Tibial artery (tissue), 4 donors: ENCODE results near the gene PLEKHG2.
A peak's percentile ranks its signal among the peaks of the same experiment; 100 is the strongest.

Source experiments
- DNase-seq, 2 donors: peaks; one replicate each; pipeline ENCODE4 v3.0.0-alpha.2; 2019
- H3K27ac ChIP-seq, 2 donors: fragments of 200-600 bp; sonication (generic) in 1 of 2; 1 replicate in 1 of 2; 2 replicates in 1 of 2; pipeline ENCODE4 v1.5.1; 2018 to 2019; ENCODE audit warnings: mild to moderate bottlenecking in 1 of 2
- H3K27me3 ChIP-seq, 2 donors: fragments of 200-600 bp; sonication (generic) in 1 of 2; one replicate each; pipeline versions ENCODE4 v1.5.1 to v1.6.0; 2016 to 2019
- H3K36me3 ChIP-seq, 3 donors: fragments of 200-600 bp; sonication (generic) in 2 of 3; one replicate each; pipeline ENCODE4 v1.5.1; 2016 to 2019; ENCODE audit warnings: mild to moderate bottlenecking in 2 of 3
- H3K4me1 ChIP-seq, 4 donors: fragments of 200-600 bp; sonication (generic) in 2 of 4; 1 replicate in 3 of 4; 2 replicates in 1 of 4; pipeline ENCODE4 v1.5.1; 2016 to 2019
- H3K4me3 ChIP-seq, 2 donors: fragments of 200-600 bp; sonication (generic) in 1 of 2; 1 replicate in 1 of 2; 2 replicates in 1 of 2; pipeline ENCODE4 v1.5.1; 2018 to 2019; ENCODE audit warnings: mild to moderate bottlenecking in 2 of 2
- H3K9me3 ChIP-seq, 3 donors: fragments of 200-600 bp; sonication (generic) in 1 of 3; one replicate each; pipeline ENCODE4 v1.5.1; 2016 to 2019
- CTCF ChIP-seq, 2 experiments: fragments of 200-600 bp in 1 of 2; fragments of 450-650 bp in 1 of 2; IDR thresholded peaks; one replicate each; pipeline ENCODE4 v1.5.1; 2017 to 2019; ENCODE audit warnings: antibody characterized with exemption in 2 of 2, mild to moderate bottlenecking in 1 of 2, moderate library complexity in 1 of 2
- intact Hi-C: fragments of 100-400 bp; cut with DNase I; formaldehyde crosslinking; loops from one replicate; pipeline ENCODE4 v1.15.0; 2023; ENCODE audit warnings: low total_unique reads

PLEKHG2 gene

GRCh38 chr19:39407660-39408391, 4.6 kb upstream of the PLEKHG2 start:
- peaks cover 21 to 22% (median 21%) of the 10 kb centered on the region in 3 donors for H3K36me3 ChIP-seq
- no peak for DNase-seq
- H3K27ac ChIP-seq: peak overlapping the region; percentile 99 to 100
- peaks cover 0 to 42% (median 33%) of the 10 kb centered on the region in 4 donors for H3K4me1 ChIP-seq
- intact Hi-C loops: no loop called here
- H3K27me3 ChIP-seq: no peaks in the 10 kb centered on the region
- H3K9me3 ChIP-seq: no peaks in the 10 kb centered on the region
- no peak for TF ChIP-seq CTCF (IDR thresholded peaks at IDR 0.05)
- peak overlapping the region; percentile 92 to 96 for H3K4me3 ChIP-seq

GRCh38 chr19:39408392-39409207, 3.9 kb upstream of the PLEKHG2 start:
- Histone ChIP-seq H3K27ac (peak overlapping the region; percentile 99 to 100), H3K4me1 (peaks cover 0 to 37% (median 31%) of the 10 kb centered on the region in 4 donors), H3K36me3 (peaks cover 21 to 22% (median 21%) of the 10 kb centered on the region in 3 donors), H3K4me3 (peak overlapping the region; percentile 92 to 96), H3K27me3 (no peaks in the 10 kb centered on the region), H3K9me3 (no peaks in the 10 kb centered on the region)
- no peak for TF ChIP-seq CTCF (IDR thresholded peaks at IDR 0.05)
- intact Hi-C loops: no loop called here
- no peak for DNase-seq

GRCh38 chr19:39409208-39410016, 3.1 kb upstream of the PLEKHG2 start:
- DNase-seq: peak; percentile 90 to 97

GRCh38 chr19:39410017-39410830, 2.2 kb upstream of the PLEKHG2 start:
- no peaks in the 10 kb centered on the region for H3K9me3 ChIP-seq
- peaks cover 21 to 22% (median 21%) of the 10 kb centered on the region in 3 donors for H3K36me3 ChIP-seq
- H3K27ac ChIP-seq: peak overlapping the region; percentile 99 to 100
- H3K4me1 ChIP-seq: peaks cover 0 to 39% (median 31%) of the 10 kb centered on the region in 4 donors
- DNase-seq: peak; percentile 84 to 93
- H3K27me3 ChIP-seq: no peaks in the 10 kb centered on the region
- peak in 1 of 2 experiments; percentile 26 for TF ChIP-seq CTCF (IDR thresholded peaks at IDR 0.05)
- intact Hi-C loops: no loop called here
- peak overlapping the region; percentile 92 to 96 for H3K4me3 ChIP-seq

More at GRCh38 chr19:39409208-39410016, 3.1 kb upstream of the PLEKHG2 start:
- H3K27me3 ChIP-seq: no peaks in the 10 kb centered on the region
- peak overlapping the region; percentile 92 to 96 for H3K4me3 ChIP-seq
- intact Hi-C loops: no loop called here
- peaks cover 0 to 39% (median 29%) of the 10 kb centered on the region in 4 donors for H3K4me1 ChIP-seq
- H3K36me3 ChIP-seq: peaks cover 21 to 22% (median 21%) of the 10 kb centered on the region in 3 donors
- H3K27ac ChIP-seq: peak overlapping the region; percentile 99 to 100
- no peak for TF ChIP-seq CTCF (IDR thresholded peaks at IDR 0.05)
- no peaks in the 10 kb centered on the region for H3K9me3 ChIP-seq

- no peak for DNase-seq
- H3K27me3 ChIP-seq: no peaks in the 10 kb centered on the region
- intact Hi-C loops: no loop called here
- peaks cover 0 to 39% (median 31%) of the 10 kb centered on the region in 4 donors for H3K4me1 ChIP-seq
- TF ChIP-seq CTCF (IDR thresholded peaks at IDR 0.05): no peak
- no peaks in the 10 kb centered on the region for H3K9me3 ChIP-seq
- peak overlapping the region; percentile 92 to 96 for H3K4me3 ChIP-seq
- H3K36me3 ChIP-seq: peaks cover 21 to 23% (median 21%) of the 10 kb centered on the region in 3 donors
- peak overlapping the region; percentile 99 to 100 for H3K27ac ChIP-seq
Observed at GRCh38 chr19:39410831-39411080, 1.7 kb upstream of the PLEKHG2 start.
